ENCODE results near the gene MED16.

The MED16 gene

GRCh38 chr19:904545-904944 lies 11.6 kb upstream of the MED16 start:
- TF ChIP-seq CTCF (IDR thresholded peaks at IDR 0.05; ENCODE audit: insufficient read depth, low read depth, low read length, missing control alignments): no peak
- DNase-seq (ENCODE audit: low read depth): no peak
- H3K4me3 ChIP-seq (ENCODE audit: low read length): no peak overlapping the region

GRCh38 chr19:903266-903797 lies 10.3 kb upstream of the MED16 start:
- no peak for TF ChIP-seq CTCF (IDR thresholded peaks at IDR 0.05; ENCODE audit: insufficient read depth, low read depth, low read length, missing control alignments)
- no peak for DNase-seq (ENCODE audit: low read depth)
- H3K4me3 ChIP-seq (ENCODE audit: low read length): no peak overlapping the region

GRCh38 chr19:902446-903226 lies 9.6 kb upstream of the MED16 start:
- TF ChIP-seq CTCF (IDR thresholded peaks at IDR 0.05; ENCODE audit: insufficient read depth, low read depth, low read length, missing control alignments): no peak
- no peak overlapping the region for H3K4me3 ChIP-seq (ENCODE audit: low read length)
- DNase-seq (ENCODE audit: low read depth): no peak

GRCh38 chr19:902093-902370 lies 9.0 kb upstream of the MED16 start:
- TF ChIP-seq CTCF (IDR thresholded peaks at IDR 0.05; ENCODE audit: insufficient read depth, low read depth, low read length, missing control alignments): no peak
- H3K4me3 ChIP-seq (ENCODE audit: low read length): no peak overlapping the region
- no peak for DNase-seq (ENCODE audit: low read depth)

- no peak for DNase-seq (ENCODE audit: low read depth)
- no peak overlapping the region for H3K4me3 ChIP-seq (ENCODE audit: low read length)
- TF ChIP-seq CTCF (IDR thresholded peaks at IDR 0.05; ENCODE audit: insufficient read depth, low read depth, low read length, missing control alignments): no peak
Measured at GRCh38 chr19:901216-902092, 8.5 kb upstream of the MED16 start.

GRCh38 chr19:900302-901111 lies 7.5 kb upstream of the MED16 start:
- no peak overlapping the region for H3K4me3 ChIP-seq (ENCODE audit: low read length)
- no peak for TF ChIP-seq CTCF (IDR thresholded peaks at IDR 0.05; ENCODE audit: insufficient read depth, low read depth, low read length, missing control alignments)
- DNase-seq (ENCODE audit: low read depth): peak; percentile 53

Data from epithelial cell of esophagus (primary cell).